GM23338 (cell line): Measurements from ENCODE around the gene TSHZ2. TPM values are rescaled to one million over a fixed set of nuclear protein-coding genes. Genes with fewer than 3 reads are reported as not detected.

ENCODE experiments used
- ATAC-seq: fragments of 200-7000 bp; cut with Tn5 transposase; 3 replicates; pipeline ENCODE4 v1.9.1; 2020
- DNase-seq: peaks from one replicate; pipeline ENCODE4 v3.0.0-alpha.2; 2015; ENCODE audit warnings: low spot score
- H2AFZ ChIP-seq: fragments of 200-600 bp; sonication (generic); 2 replicates; pipeline ENCODE4 v1.8.0; 2016; ENCODE audit warnings: antibody characterized with exemption, mild to moderate bottlenecking, moderate library complexity
- H3F3A ChIP-seq: fragments of 200-600 bp; sonication (generic); replicated peaks from 2 replicates; pipeline ENCODE4 v1.8.0; 2017; ENCODE audit warnings: antibody characterized with exemption, mixed run types, low read depth
- H3K27ac ChIP-seq: fragments of 200-600 bp; sonication (generic); 2 replicates; pipeline ENCODE4 v1.6.1; 2016; ENCODE audit warnings: low read depth
- H3K27me3 ChIP-seq: fragments of 200-600 bp; sonication (generic); 2 replicates; pipeline ENCODE4 v1.8.0; 2016; ENCODE audit warnings: mild to moderate bottlenecking, mixed run types, moderate library complexity; ENCODE audit not compliant: insufficient read depth
- H3K36me3 ChIP-seq: fragments of 200-600 bp; sonication (generic); 2 replicates; pipeline ENCODE4 v1.8.0; 2016; ENCODE audit warnings: mild to moderate bottlenecking; ENCODE audit not compliant: insufficient read depth
- H3K4me1 ChIP-seq: fragments of 200-600 bp; sonication (generic); 2 replicates; pipeline ENCODE4 v1.8.0; 2016; ENCODE audit warnings: mild to moderate bottlenecking, moderate library complexity; ENCODE audit not compliant: insufficient read depth
- H3K4me2 ChIP-seq: fragments of 200-600 bp; sonication (generic); 2 replicates; pipeline ENCODE4 v1.7.1; 2017; ENCODE audit warnings: mixed run types
- H3K4me3 ChIP-seq: fragments of 200-600 bp; sonication (generic); 2 replicates; pipeline ENCODE4 v1.6.1; 2016; ENCODE audit warnings: mixed run types
- H3K79me2 ChIP-seq: fragments of 200-600 bp; sonication (generic); replicated peaks from 2 replicates; pipeline ENCODE4 v1.8.0; 2017; ENCODE audit warnings: mild to moderate bottlenecking; ENCODE audit not compliant: insufficient read depth
- H3K9me2 ChIP-seq: fragments of 200-600 bp; sonication (generic); 2 replicates; pipeline ENCODE4 v1.8.0; 2017; ENCODE audit not compliant: insufficient read depth
- H4K20me1 ChIP-seq: fragments of 200-600 bp; sonication (generic); replicated peaks from 2 replicates; pipeline ENCODE4 v1.8.0; 2017; ENCODE audit warnings: mild to moderate bottlenecking; ENCODE audit not compliant: insufficient read depth
- H3K27ac Mint-ChIP-seq: 2 replicates; pipeline ENCODE4 v1.8.0; 2020; ENCODE audit warnings: inconsistent platforms, mild to moderate bottlenecking, moderate library complexity, mixed read lengths
- H3K27me3 Mint-ChIP-seq: 3 replicates; pipeline ENCODE4 v1.8.0; 2022; ENCODE audit warnings: low read depth, mild to moderate bottlenecking, moderate library complexity, mixed read lengths, inconsistent platforms; ENCODE audit not compliant: insufficient read depth, poor library complexity
- H3K36me3 Mint-ChIP-seq: 3 replicates; pipeline ENCODE4 v1.8.0; 2021; ENCODE audit warnings: low read depth, mild to moderate bottlenecking, inconsistent platforms, moderate library complexity, mixed read lengths
- H3K4me1 Mint-ChIP-seq: 3 replicates; pipeline ENCODE4 v1.8.0; 2020; ENCODE audit warnings: mild to moderate bottlenecking, inconsistent platforms, mixed read lengths
- H3K4me3 Mint-ChIP-seq: 3 replicates; pipeline ENCODE4 v1.8.0; 2021; ENCODE audit warnings: moderate library complexity, mild to moderate bottlenecking, inconsistent platforms, mixed read lengths
- H3K9me3 Mint-ChIP-seq: 3 replicates; pipeline ENCODE4 v1.8.0; 2020; ENCODE audit warnings: moderate library complexity, mild to moderate bottlenecking, inconsistent platforms, mixed read lengths
- CTCF ChIP-seq, 2 experiments: fragments of 200-600 bp in 1 of 2; sonication (generic) in 1 of 2; conservative IDR thresholded peaks; 2 replicates each; pipeline versions ENCODE4 v1.5.1 to v1.6.1; 2016 to 2017; ENCODE audit warnings: antibody characterized with exemption in 2 of 2, low read depth in 2 of 2, mild to moderate bottlenecking in 2 of 2, moderate library complexity in 1 of 2
- ETS1 ChIP-seq: IDR thresholded peaks from 2 replicates; pipeline ENCODE4 v1.6.1; 2016; ENCODE audit warnings: antibody characterized with exemption
- EZH2 ChIP-seq: fragments of 200-600 bp; sonication (generic); IDR thresholded peaks from one replicate; pipeline ENCODE4 v1.8.0; 2017; ENCODE audit warnings: antibody characterized with exemption, mild to moderate bottlenecking, low read depth; ENCODE audit not compliant: unreplicated experiment
- EZH2phosphoT487 ChIP-seq: fragments of 200-600 bp; sonication (generic); IDR thresholded peaks from one replicate; pipeline ENCODE4 v1.8.1; 2018; ENCODE audit warnings: antibody characterized with exemption; ENCODE audit not compliant: unreplicated experiment
- JUNB ChIP-seq: IDR thresholded peaks from one replicate; pipeline ENCODE4 v1.6.1; 2016; ENCODE audit warnings: antibody characterized with exemption; ENCODE audit not compliant: unreplicated experiment
- POLR2AphosphoS5 ChIP-seq: IDR thresholded peaks from 2 replicates; pipeline ENCODE4 v1.6.1; 2016; ENCODE audit warnings: antibody characterized with exemption, low read depth
- REST ChIP-seq: IDR thresholded peaks from one replicate; pipeline ENCODE4 v1.6.1; 2018; ENCODE audit warnings: antibody characterized with exemption; ENCODE audit not compliant: unreplicated experiment
- STAT1 ChIP-seq: IDR thresholded peaks from one replicate; pipeline ENCODE4 v1.6.1; 2016; ENCODE audit warnings: antibody characterized with exemption; ENCODE audit not compliant: unreplicated experiment
- ZNF462 ChIP-seq: fragments of 250-450 bp; sonication (Bioruptor Pico); IDR thresholded peaks from 2 replicates; pipeline ENCODE4 v1.5.0; 2020; ENCODE audit warnings: mild to moderate bottlenecking, moderate library complexity
- polyA plus RNA-seq: library from polyadenylated mRNA; unstranded; fragments of >200 nt; fragmentation: Nextera tagmentation; extraction: Ambion mirVana; gene quantifications from 2 replicates; pipeline ENCODE4 v1.2.1, GENCODE V29; 2016
- total RNA-seq: library from RNA; depleted of rRNA; stranded (reverse); fragments of >200 nt; shearing (Covaris generic); gene quantifications from 2 replicates; pipeline ENCODE4 v1.2.3, GENCODE V29; 2014

The TSHZ2 gene
- total and polyA plus RNA-seq, 2 experiments from 2014 or later = 0.49 to 1.3 TPM

- H3K4me3 Mint-ChIP-seq = no peak overlapping the region
- no peaks in the 10 kb centered on the region for H3F3A ChIP-seq
- no peak for ATAC-seq
- no peaks in the 10 kb centered on the region for H4K20me1 ChIP-seq
- H3K9me2 ChIP-seq = no peaks in the 10 kb centered on the region
- no peaks in the 10 kb centered on the region; the same call in 2 of the 3 replicates for H3K9me3 Mint-ChIP-seq
- no peaks in the 10 kb centered on the region for H3K36me3 Mint-ChIP-seq
- no peak overlapping the region for H2AFZ ChIP-seq
- H3K27ac Mint-ChIP-seq = no peak overlapping the region
- peaks cover 4% of the 10 kb centered on the region for H3K4me1 Mint-ChIP-seq
- no peak overlapping the region for H3K4me2 ChIP-seq
- DNase-seq = peak; percentile 8
- TF ChIP-seq EZH2phosphoT487 (no peak), EZH2 (no peak), CTCF (conservative IDR thresholded peaks at IDR 0.05; ENCODE audit: low read depth in 2 of 2) (no peak), POLR2AphosphoS5 (no peak), JUNB (no peak), REST (no peak), ZNF462 (no peak), STAT1 (no peak), ETS1 (no peak)
- H3K36me3 ChIP-seq = no peaks in the 10 kb centered on the region
- no peak overlapping the region for H3K4me3 ChIP-seq
- no peak overlapping the region for H3K27ac ChIP-seq
- no peaks in the 10 kb centered on the region for H3K27me3 ChIP-seq
- H3K4me1 ChIP-seq = no peaks in the 10 kb centered on the region
- no peaks in the 10 kb centered on the region for H3K27me3 Mint-ChIP-seq
- H3K79me2 ChIP-seq = no peaks in the 10 kb centered on the region
These were observed 298.7 kb downstream of the TSHZ2 start for GRCh38 chr20:53270792-53271375.
